Adrenal gland (tissue), 12 donors: ENCODE measurements around the gene KBTBD12. TPM values are rescaled to one million over a fixed set of nuclear protein-coding genes. Genes with fewer than 3 reads are reported as not detected.

Source experiments
- DNase-seq, 7 donors: peaks; one replicate each; pipeline ENCODE4 v3.0.0-alpha.2; 2019 to 2020
- H3K27ac ChIP-seq, 5 donors: fragments of 200-600 bp; sonication (generic) in 4 of 5; 1 replicate in 3 of 5; 2 replicates in 2 of 5; pipeline versions ENCODE4 v1.5.1 to v1.8.0; 2016 to 2020; ENCODE audit warnings: mild to moderate bottlenecking in 1 of 5
- H3K27me3 ChIP-seq: fragments of 200-600 bp; 2 replicates; pipeline ENCODE4 v1.8.0; 2021
- H3K36me3 ChIP-seq, 2 donors: fragments of 200-600 bp; replicated peaks in 1 of 2; 1 replicate in 1 of 2; 2 replicates in 1 of 2; pipeline versions ENCODE4 v1.5.1 to v1.8.0; 2018 to 2022
- H3K4me1 ChIP-seq, 2 donors: fragments of 200-600 bp; replicated peaks in 1 of 2; 1 replicate in 1 of 2; 2 replicates in 1 of 2; pipeline versions ENCODE4 v1.5.1 to v1.8.0; 2018 to 2021
- H3K4me3 ChIP-seq, 4 donors: fragments of 200-600 bp; sonication (generic) in 3 of 4; one replicate each; pipeline ENCODE4 v1.5.1; 2016 to 2018
- H3K9me3 ChIP-seq, 3 donors: fragments of 200-600 bp; sonication (generic) in 1 of 3; replicated peaks in 1 of 3; 1 replicate in 2 of 3; 2 replicates in 1 of 3; pipeline versions ENCODE4 v1.5.1 to v1.8.0; 2016 to 2021
- CTCF ChIP-seq, 6 experiments: fragments of 450-650 bp in 4 of 6; fragments of 200-600 bp in 2 of 6; sonication (generic) in 1 of 6; IDR thresholded peaks; 1 replicate in 5 of 6; 2 replicates in 1 of 6; pipeline versions ENCODE4 v1.5.1 to v1.8.0; 2016 to 2021; ENCODE audit warnings: antibody characterized with exemption in 6 of 6, mild to moderate bottlenecking in 2 of 6, moderate library complexity in 1 of 6
- POLR2A ChIP-seq, 2 donors: fragments of 450-650 bp; IDR thresholded peaks; one replicate each; pipeline ENCODE4 v1.6.1; 2017; ENCODE audit warnings: antibody characterized with exemption in 2 of 2, mild to moderate bottlenecking in 2 of 2, moderate library complexity in 1 of 2
- WGBS, 4 donors: extraction: QIAGEN DNeasy Blood & Tissue Kit in 2 of 4; methylation state at CpG; one replicate each; pipeline versions ENCODE4 v1.1.5 to v1.1.7; 2013 to 2017; 5-methylcytosine and 5-hydroxymethylcytosine counted together
- intact Hi-C, 2 donors: fragments of 100-400 bp; cut with DNase I; formaldehyde crosslinking; loops; one replicate each; pipeline versions ENCODE4 v1.14.1 to v1.15.0; 2022 to 2023
- polyA plus RNA-seq, 3 donors: library from polyadenylated mRNA; stranded (reverse); fragments of 200-250 nt in 2 of 3; fragments of 350-450 nt in 1 of 3; fragmentation: Illumina TruSeq in 1 of 3; extraction: RNeasy Lipid Tissue Mini Kit (QIAGEN cat#74804) in 1 of 3; gene quantifications; one replicate each; pipeline ENCODE4 v1.2.3, GENCODE V29; 2013 to 2014
- total RNA-seq, 9 donors: library from RNA; depleted of rRNA in 4 of 9; stranded (reverse); fragments of >200 nt in 4 of 9; fragments of 120-200 nt in 1 of 9; fragmentation: NEBNext Ultra II Directional in 1 of 9; extraction: Animal tissue kit (Norgen Biotek cat#: 25700) in 1 of 9; gene quantifications; one replicate each; pipeline versions ENCODE4 v1.1.0 to v1.2.4, GENCODE V29; 2013 to 2023
- donor health status: healthy with polysubstance abuse.
- donor health status: Bipolar disorder and iron deficiency.
- donor health status: DM: yes; HTN: yes; CAD: no.
- donor health status: DM: no; HTN: no; CAD: no.
- donor health status: DM: no; HTN: no; CAD: no.
- donor health status: DM: yes; HTN: yes; CAD: no.

The KBTBD12 gene
- total and polyA plus RNA-seq, 12 donors, result 0.07 to 0.95 (median 0.42) TPM

GRCh38 chr3:127894481-127894880, 20.6 kb upstream of the KBTBD12 start:
- no peak for TF ChIP-seq CTCF (IDR thresholded peaks at IDR 0.05)
- no peak for TF ChIP-seq POLR2A (IDR thresholded peaks at IDR 0.05)
- H3K27ac ChIP-seq, result no peak overlapping the region
- intact Hi-C loops, result no loop called here
- DNase-seq, result no peak
- peaks cover 13% of the 10 kb centered on the region in 2 donors for H3K4me1 ChIP-seq
- H3K4me3 ChIP-seq, result no peak overlapping the region
- 82 to 89% (median 86%) methylated on average over 2 to 3 of the region's 3 CpGs for WGBS, 4 donors
- H3K27me3 ChIP-seq, result no peaks in the 10 kb centered on the region
- no peaks in the 10 kb centered on the region for H3K9me3 ChIP-seq
- H3K36me3 ChIP-seq, result no peaks in the 10 kb centered on the region

- Histone ChIP-seq H3K27me3 (no peaks in the 10 kb centered on the region), H3K4me3 (no peak overlapping the region), H3K4me1 (peaks cover 16 to 18% of the 10 kb centered on the region in 2 donors), H3K36me3 (no peaks in the 10 kb centered on the region), H3K9me3 (no peaks in the 10 kb centered on the region), H3K27ac (peak overlapping the region in 3 of 5 donors; percentile 22 to 59 (median 55))
- intact Hi-C loops, result no loop called here
- TF ChIP-seq CTCF (IDR thresholded peaks at IDR 0.05) (no peak), POLR2A (IDR thresholded peaks at IDR 0.05) (no peak)
- no peak for DNase-seq
- WGBS, 4 donors, result 86 to 93% (median 91%) methylated on average over 6 of the region's 6 CpGs
These were observed 15.8 kb upstream of the KBTBD12 start for GRCh38 chr3:127899200-127899599.

- intact Hi-C loops, result no loop called here
- no peak for TF ChIP-seq POLR2A (IDR thresholded peaks at IDR 0.05)
- TF ChIP-seq CTCF (IDR thresholded peaks at IDR 0.05), result no peak
- Histone ChIP-seq H3K4me1 (peaks cover 16 to 18% of the 10 kb centered on the region in 2 donors), H3K27me3 (no peaks in the 10 kb centered on the region), H3K4me3 (no peak overlapping the region), H3K27ac (peak overlapping the region in 3 of 5 donors; percentile 22 to 59 (median 55)), H3K9me3 (no peaks in the 10 kb centered on the region), H3K36me3 (no peaks in the 10 kb centered on the region)
- WGBS, 4 donors, result 35 to 45% (median 42%) methylated on average over 3 of the region's 3 CpGs
- no peak for DNase-seq
These were observed 15.3 kb upstream of the KBTBD12 start for GRCh38 chr3:127899766-127900165.

- intact Hi-C loops, result no loop called here
- H3K4me3 ChIP-seq, result no peak overlapping the region
- H3K27me3 ChIP-seq, result no peaks in the 10 kb centered on the region
- no peak for DNase-seq
- WGBS, 4 donors, result 89 to 95% (median 90%) methylated on average over 5 of the region's 5 CpGs
- peak overlapping the region in 3 of 5 donors; percentile 22 to 59 (median 55) for H3K27ac ChIP-seq
- H3K4me1 ChIP-seq, result peaks cover 16 to 18% of the 10 kb centered on the region in 2 donors
- H3K36me3 ChIP-seq, result no peaks in the 10 kb centered on the region
- TF ChIP-seq POLR2A (IDR thresholded peaks at IDR 0.05) (no peak), CTCF (IDR thresholded peaks at IDR 0.05) (no peak)
- no peaks in the 10 kb centered on the region for H3K9me3 ChIP-seq
These were observed 14.5 kb upstream of the KBTBD12 start for GRCh38 chr3:127900536-127900935.
